Esophagus squamous epithelium (tissue), 5 donors: ENCODE measurements around the gene TMPRSS3. TPM values are rescaled to one million over a fixed set of nuclear protein-coding genes. Genes with fewer than 3 reads are reported as not detected.

Source experiments
- DNase-seq: peaks from one replicate; lab custom pipeline; 2025; lab: John Stamatoyannopoulos, UW
- H3K27ac ChIP-seq, 4 donors: fragments of 200-600 bp; sonication (generic); one replicate each; pipeline ENCODE4 v1.5.1; 2016 to 2019; ENCODE audit warnings: mild to moderate bottlenecking in 1 of 4
- H3K27me3 ChIP-seq, 4 donors: fragments of 200-600 bp; sonication (generic); 1 replicate in 3 of 4; 2 replicates in 1 of 4; pipeline versions ENCODE4 v1.5.1 to v1.6.0; 2017 to 2021; ENCODE audit warnings: antibody characterized with exemption in 1 of 4
- H3K36me3 ChIP-seq, 3 donors: fragments of 200-600 bp; sonication (generic); one replicate each; pipeline ENCODE4 v1.5.1; 2016 to 2019
- H3K4me1 ChIP-seq, 3 donors: fragments of 200-600 bp; sonication (generic); one replicate each; pipeline ENCODE4 v1.5.1; 2017 to 2019
- H3K4me3 ChIP-seq, 4 donors: fragments of 200-600 bp; sonication (generic); 1 replicate in 3 of 4; 2 replicates in 1 of 4; pipeline ENCODE4 v1.5.1; 2016 to 2019; ENCODE audit warnings: mild to moderate bottlenecking in 2 of 4, moderate library complexity in 1 of 4
- H3K9me3 ChIP-seq, 3 donors: fragments of 200-600 bp; sonication (generic); one replicate each; pipeline ENCODE4 v1.5.1; 2016 to 2019
- POLR2A ChIP-seq, 4 donors: fragments of 450-650 bp; IDR thresholded peaks; one replicate each; pipeline ENCODE4 v1.6.1; 2017; ENCODE audit warnings: antibody characterized with exemption in 4 of 4, mild to moderate bottlenecking in 4 of 4, moderate library complexity in 3 of 4
- WGBS, 2 donors: methylation state at CpG; one replicate each; pipeline ENCODE4 v1.1.5; 2018; 5-methylcytosine and 5-hydroxymethylcytosine counted together
- intact Hi-C: fragments of 100-400 bp; cut with DNase I; formaldehyde crosslinking; loops from one replicate; pipeline ENCODE4 v1.15.0; 2022
- total RNA-seq, 4 donors: library from RNA; depleted of rRNA; stranded (reverse); fragments of >200 nt; gene quantifications; one replicate each; pipeline ENCODE4 v1.1.0, GENCODE V29; 2016
- TF ChIP-seq, protein P1 (sequence below), 6 experiments: fragments of 450-650 bp in 4 of 6; fragments of 200-600 bp in 2 of 6; sonication (generic) in 2 of 6; IDR thresholded peaks; one replicate each; pipeline ENCODE4 v1.5.1; 2016 to 2019; ENCODE audit warnings: antibody characterized with exemption in 6 of 6, mild to moderate bottlenecking in 4 of 6, moderate library complexity in 4 of 6
- donor health status: DM: yes; HTN: yes; CAD: no.

Gene TMPRSS3
- total RNA-seq, 4 donors from 2014 or later = 0.09 TPM; not detected in 3

DNA sequence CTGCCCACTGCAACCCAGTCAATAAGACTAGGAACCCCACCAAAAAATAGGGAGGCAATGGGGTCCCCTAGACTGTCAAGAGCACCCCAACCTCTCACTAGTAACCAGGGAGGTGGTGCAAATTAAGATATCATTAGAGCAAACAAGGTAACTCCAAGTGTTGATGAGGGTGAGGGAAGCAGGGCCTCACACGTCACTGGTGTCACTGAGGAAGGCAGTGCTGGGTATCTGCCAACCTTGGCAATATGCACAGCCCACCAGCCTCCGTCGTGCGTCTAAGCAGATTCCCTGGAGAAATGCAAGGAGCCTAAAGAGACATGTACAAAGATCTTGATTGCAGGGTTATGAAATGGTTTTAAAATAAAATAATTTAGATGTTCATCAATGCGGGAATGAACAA lies 11.6 kb upstream of the TMPRSS3 start:
- 74 to 79% methylated on average over 5 of the region's 5 CpGs for WGBS, 2 donors
- Histone ChIP-seq H3K27ac (no peak overlapping the region), H3K4me1 (peaks cover 0 to 10% (median 5%) of the 10 kb centered on the region in 3 donors), H3K36me3 (no peaks in the 10 kb centered on the region), H3K27me3 (peaks cover 0 to 33% (median 0%) of the 10 kb centered on the region in 4 donors), H3K9me3 (no peaks in the 10 kb centered on the region), H3K4me3 (no peak overlapping the region)
- DNase-seq = no peak
- intact Hi-C loops = no loop called here
- TF ChIP-seq POLR2A (IDR thresholded peaks at IDR 0.05) = no peak
- TF ChIP-seq, protein P1, sequence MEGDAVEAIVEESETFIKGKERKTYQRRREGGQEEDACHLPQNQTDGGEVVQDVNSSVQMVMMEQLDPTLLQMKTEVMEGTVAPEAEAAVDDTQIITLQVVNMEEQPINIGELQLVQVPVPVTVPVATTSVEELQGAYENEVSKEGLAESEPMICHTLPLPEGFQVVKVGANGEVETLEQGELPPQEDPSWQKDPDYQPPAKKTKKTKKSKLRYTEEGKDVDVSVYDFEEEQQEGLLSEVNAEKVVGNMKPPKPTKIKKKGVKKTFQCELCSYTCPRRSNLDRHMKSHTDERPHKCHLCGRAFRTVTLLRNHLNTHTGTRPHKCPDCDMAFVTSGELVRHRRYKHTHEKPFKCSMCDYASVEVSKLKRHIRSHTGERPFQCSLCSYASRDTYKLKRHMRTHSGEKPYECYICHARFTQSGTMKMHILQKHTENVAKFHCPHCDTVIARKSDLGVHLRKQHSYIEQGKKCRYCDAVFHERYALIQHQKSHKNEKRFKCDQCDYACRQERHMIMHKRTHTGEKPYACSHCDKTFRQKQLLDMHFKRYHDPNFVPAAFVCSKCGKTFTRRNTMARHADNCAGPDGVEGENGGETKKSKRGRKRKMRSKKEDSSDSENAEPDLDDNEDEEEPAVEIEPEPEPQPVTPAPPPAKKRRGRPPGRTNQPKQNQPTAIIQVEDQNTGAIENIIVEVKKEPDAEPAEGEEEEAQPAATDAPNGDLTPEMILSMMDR (IDR thresholded peaks at IDR 0.05) = no peak

DNA sequence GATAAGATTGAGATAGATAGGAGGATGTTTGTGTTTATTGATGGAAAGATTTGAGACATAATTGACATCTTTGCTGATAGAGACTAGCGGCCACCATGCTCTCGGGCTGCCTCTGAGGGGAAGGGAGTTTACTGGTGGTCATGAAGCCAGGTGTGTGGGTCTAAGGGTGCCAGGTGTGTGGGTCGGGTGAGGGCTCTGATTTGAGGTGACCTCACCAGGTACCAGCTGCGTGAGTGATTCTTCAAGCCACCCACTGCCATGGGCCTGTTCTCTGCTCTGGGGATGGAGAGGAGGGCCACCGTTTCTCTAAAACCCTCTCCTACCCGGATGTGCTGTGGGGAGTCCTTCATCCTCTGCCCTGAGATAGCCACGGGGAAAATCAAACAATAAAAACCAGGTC lies 11.0 kb upstream of the TMPRSS3 start:
- intact Hi-C loops = no loop called here
- peak overlapping the region in 1 of 4 donors; percentile 1 for H3K27ac ChIP-seq
- 81 to 92% methylated on average over 5 to 6 of the region's 7 CpGs for WGBS, 2 donors
- peaks cover 0 to 6% (median 3%) of the 10 kb centered on the region in 3 donors for H3K4me1 ChIP-seq
- DNase-seq = no peak
- H3K9me3 ChIP-seq = no peaks in the 10 kb centered on the region
- no peak for TF ChIP-seq POLR2A (IDR thresholded peaks at IDR 0.05)
- TF ChIP-seq, protein P1 (IDR thresholded peaks at IDR 0.05) = no peak
- no peak overlapping the region for H3K4me3 ChIP-seq
- peaks cover 0 to 27% (median 0%) of the 10 kb centered on the region in 4 donors for H3K27me3 ChIP-seq
- H3K36me3 ChIP-seq = no peaks in the 10 kb centered on the region

DNA sequence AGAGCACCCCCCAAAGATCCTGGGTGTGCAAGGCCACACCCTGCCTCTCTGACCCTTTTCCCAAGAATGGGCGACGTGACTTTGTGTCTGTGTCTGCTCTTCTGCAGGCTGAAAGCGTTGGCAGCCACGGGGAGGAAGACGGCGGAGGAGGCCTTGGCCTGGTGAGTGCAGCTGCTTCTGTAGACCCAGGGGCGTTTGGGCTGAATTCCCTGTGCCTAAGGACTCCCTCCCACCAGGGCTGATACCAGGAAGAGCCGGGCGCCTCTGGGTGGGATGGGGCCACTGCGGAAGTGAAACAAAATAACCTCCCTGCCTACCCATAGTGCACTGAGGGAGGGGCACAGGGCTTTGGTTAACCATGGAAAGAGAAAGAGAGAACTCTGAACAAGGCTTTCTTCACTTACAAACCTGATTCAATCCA lies 10.4 kb upstream of the TMPRSS3 start:
- intact Hi-C loops = no loop called here
- peak overlapping the region in 3 of 4 donors; percentile 17 to 28 (median 18) for H3K4me3 ChIP-seq
- WGBS, 2 donors = 51 to 63% methylated on average over 7 to 9 of the region's 10 CpGs
- peaks cover 0 to 20% (median 0%) of the 10 kb centered on the region in 4 donors for H3K27me3 ChIP-seq
- H3K9me3 ChIP-seq = no peaks in the 10 kb centered on the region
- DNase-seq = no peak
- H3K27ac ChIP-seq = peak overlapping the region in 3 of 4 donors; percentile 15 to 45 (median 34)
- H3K36me3 ChIP-seq = no peaks in the 10 kb centered on the region
- H3K4me1 ChIP-seq = no peaks in the 10 kb centered on the region
- TF ChIP-seq, protein P1 (IDR thresholded peaks at IDR 0.05) = no peak
- TF ChIP-seq POLR2A (IDR thresholded peaks at IDR 0.05) = no peak

DNA sequence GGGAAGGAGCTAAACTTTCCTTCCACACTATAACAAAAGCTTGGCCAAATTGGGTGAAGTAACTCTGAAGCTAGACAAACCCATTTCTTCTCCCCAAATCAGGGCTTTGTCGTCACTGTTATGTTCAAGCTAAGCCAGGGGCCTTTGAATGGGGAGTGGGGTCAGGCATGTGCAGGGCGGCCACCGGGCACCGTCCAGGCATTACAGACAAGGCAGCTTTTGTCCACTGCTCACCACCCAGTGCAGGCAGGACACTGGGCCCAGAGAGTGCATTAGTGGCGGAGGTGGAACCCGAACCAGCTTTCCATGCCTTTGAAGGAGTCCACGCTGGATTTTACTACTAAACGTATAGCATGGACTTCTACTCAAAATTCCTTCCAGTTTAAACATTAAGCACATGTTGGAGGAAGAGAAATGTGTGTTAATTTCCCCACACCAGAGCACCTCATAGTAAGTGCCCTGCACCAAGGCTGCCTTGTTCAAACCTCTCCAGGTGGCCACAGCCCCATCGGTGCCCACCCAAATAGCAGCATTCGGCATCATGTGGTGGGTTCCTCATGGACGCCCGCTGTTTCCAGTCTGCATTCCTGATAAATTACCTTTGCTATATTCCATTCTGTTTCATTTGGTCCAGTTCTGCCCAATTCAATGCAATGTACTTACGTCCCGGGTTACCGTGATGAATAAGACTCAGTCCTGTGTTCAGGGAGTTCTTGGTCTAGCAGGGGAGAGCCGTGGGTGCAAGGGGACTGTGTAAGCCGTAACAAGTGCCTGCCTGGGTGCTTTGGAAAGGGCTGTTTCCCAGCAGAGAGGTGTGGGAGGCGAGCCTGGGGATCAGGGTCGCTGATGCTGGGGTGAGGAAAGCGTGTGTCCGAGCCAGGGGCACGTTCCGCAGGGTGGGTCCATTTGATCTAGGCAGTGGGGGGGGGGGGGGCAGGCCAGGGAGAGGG lies 9.5 kb upstream of the TMPRSS3 start:
- Histone ChIP-seq H3K27ac (peak overlapping the region in 3 of 4 donors; percentile 15 to 45 (median 34)), H3K9me3 (no peaks in the 10 kb centered on the region), H3K4me3 (peak overlapping the region in 3 of 4 donors; percentile 17 to 28 (median 18)), H3K27me3 (peaks cover 0 to 16% (median 0%) of the 10 kb centered on the region in 4 donors), H3K36me3 (no peaks in the 10 kb centered on the region), H3K4me1 (no peaks in the 10 kb centered on the region)
- intact Hi-C loops = no loop called here
- 78 to 85% methylated on average over 13 to 16 of the region's 23 CpGs for WGBS, 2 donors
- DNase-seq = no peak
- TF ChIP-seq, protein P1 (IDR thresholded peaks at IDR 0.05) = no peak
- no peak for TF ChIP-seq POLR2A (IDR thresholded peaks at IDR 0.05)

DNA sequence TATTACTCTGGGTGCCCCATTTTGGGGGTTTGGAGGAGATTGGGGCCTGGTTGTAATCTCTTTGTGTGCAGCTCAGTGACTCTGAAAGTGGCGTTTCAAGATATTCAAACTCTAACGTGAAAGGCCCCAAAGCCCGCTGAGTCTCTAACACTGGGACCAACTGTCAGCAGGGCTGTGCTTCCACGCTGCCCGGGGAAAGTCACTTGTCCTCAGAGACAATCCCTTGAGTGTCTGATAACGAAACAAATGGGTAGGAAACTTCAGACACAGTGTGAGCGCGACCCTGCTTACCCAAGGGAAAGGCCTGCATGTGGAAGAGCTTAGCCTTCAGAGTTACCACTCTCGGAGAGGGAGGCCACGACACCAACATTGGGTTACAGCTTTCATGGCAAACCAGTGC lies 8.7 kb upstream of the TMPRSS3 start:
- peaks cover 0 to 8% (median 0%) of the 10 kb centered on the region in 4 donors for H3K27me3 ChIP-seq
- no peak for TF ChIP-seq POLR2A (IDR thresholded peaks at IDR 0.05)
- TF ChIP-seq, protein P1 (IDR thresholded peaks at IDR 0.05) = no peak
- no peaks in the 10 kb centered on the region for H3K4me1 ChIP-seq
- H3K4me3 ChIP-seq = peak overlapping the region in 3 of 4 donors; percentile 17 to 28 (median 18)
- no peak for DNase-seq
- WGBS, 2 donors = 63 to 88% methylated on average over 5 to 8 of the region's 10 CpGs
- H3K36me3 ChIP-seq = no peaks in the 10 kb centered on the region
- intact Hi-C loops = no loop called here
- H3K27ac ChIP-seq = peak overlapping the region in 2 of 4 donors; percentile 19 to 37
- H3K9me3 ChIP-seq = no peaks in the 10 kb centered on the region
